ENCODE data around the gene TMEM101. TPM values are rescaled to one million over a fixed set of nuclear protein-coding genes. Genes with fewer than 3 reads are reported as not detected.

The TMEM101 gene
- total and polyA plus RNA-seq, 2 of the 13 experiments (the other 11 are each of a cell fraction or from before 2014, with no cell fraction given), result 72.0 to 100 TPM

GRCh38 chr17:44004761-44005526 lies 9.8 kb downstream of the TMEM101 start (continued):
- no peak for TF ChIP-seq ZNF383 (CRISPR knock-in tag; IDR thresholded peaks at IDR 0.05; ENCODE audit: borderline replicate concordance)
- no peak for TF ChIP-seq THAP7 (CRISPR knock-in tag; IDR thresholded peaks at IDR 0.05)
- TF ChIP-seq KLF9 (CRISPR knock-in tag; IDR thresholded peaks at IDR 0.05; ENCODE audit: low read depth), result no peak
- peak; percentile 21; the same call in 1 of the 2 replicates for TF ChIP-seq ZNF205 (CRISPR knock-in tag; IDR thresholded peaks at IDR 0.05)
- TF ChIP-seq ZNF512B (CRISPR knock-in tag; IDR thresholded peaks at IDR 0.05; ENCODE audit: borderline replicate concordance), result 0 out of 2 replicates have a peak, but pooled peaks have one; percentile 12
- TF ChIP-seq ZNF547 (CRISPR knock-in tag; IDR thresholded peaks at IDR 0.05), result peak; percentile 87
- peak; percentile 82; the same call in 1 of the 2 replicates for TF ChIP-seq HES4 (CRISPR knock-in tag; IDR thresholded peaks at IDR 0.05; ENCODE audit: borderline replicate concordance)
- TF ChIP-seq KLF12 (CRISPR knock-in tag; IDR thresholded peaks at IDR 0.05; ENCODE audit: borderline replicate concordance), result peak; percentile 38
- peak; percentile 80 for TF ChIP-seq ATF7-NPFF (CRISPR knock-in tag; IDR thresholded peaks at IDR 0.05; ENCODE audit: low read depth)
- no peak for TF ChIP-seq ZFP90 (CRISPR knock-in tag; IDR thresholded peaks at IDR 0.05; ENCODE audit: borderline replicate concordance)
- no peak for TF ChIP-seq PLRG1 (conservative IDR thresholded peaks at IDR 0.05)
- peak; percentile 70 for TF ChIP-seq ZBTB10 (CRISPR knock-in tag; IDR thresholded peaks at IDR 0.05; ENCODE audit: borderline replicate concordance)
- peak; percentile 85; the same call in 1 of the 2 replicates for TF ChIP-seq ZNF446 (CRISPR knock-in tag; IDR thresholded peaks at IDR 0.05)
- TF ChIP-seq E2F5 (CRISPR knock-in tag; conservative IDR thresholded peaks at IDR 0.05), result no peak
- TF ChIP-seq DR1 (CRISPR knock-in tag; IDR thresholded peaks at IDR 0.05), result no peak
- peak; percentile 11; the same call in 1 of the 2 replicates for TF ChIP-seq FOXP4 (CRISPR knock-in tag; IDR thresholded peaks at IDR 0.05)
- TF ChIP-seq CHD2 (IDR thresholded peaks at IDR 0.05; ENCODE audit: low read depth, low read length), result no peak
- 0 out of 2 replicates have a peak, but pooled peaks have one; percentile 18 for TF ChIP-seq SNAI1 (CRISPR knock-in tag; IDR thresholded peaks at IDR 0.05; ENCODE audit: borderline replicate concordance)
- TF ChIP-seq PRMT3 (CRISPR knock-in tag; IDR thresholded peaks at IDR 0.05; ENCODE audit: borderline replicate concordance, low read depth), result no peak
- no peak for TF ChIP-seq ZNF34 (CRISPR knock-in tag; IDR thresholded peaks at IDR 0.05; ENCODE audit: borderline replicate concordance)

All from HepG2 (cell line).